Endothelial cell (in vitro differentiated cells): ENCODE data around the gene LEKR1. TPM values are rescaled to one million over a fixed set of nuclear protein-coding genes. Genes with fewer than 3 reads are reported as not detected.
A peak's percentile ranks its signal among the peaks of the same experiment; 100 is the strongest.

Experiments used
- DNase-seq: peaks from one replicate; pipeline ENCODE4 v3.0.0; 2021; ENCODE audit warnings: low spot score
- H3K27ac Mint-ChIP-seq: one replicate; pipeline ENCODE4 v1.8.0; 2021; ENCODE audit warnings: mixed read lengths, inconsistent platforms; ENCODE audit not compliant: unreplicated experiment
- H3K27me3 Mint-ChIP-seq: one replicate; pipeline ENCODE4 v1.8.0; 2021; ENCODE audit warnings: mild to moderate bottlenecking, moderate library complexity, mixed read lengths, inconsistent platforms; ENCODE audit not compliant: unreplicated experiment
- H3K36me3 Mint-ChIP-seq: one replicate; pipeline ENCODE4 v1.8.0; 2021; ENCODE audit warnings: mild to moderate bottlenecking, low read depth, mixed read lengths, inconsistent platforms; ENCODE audit not compliant: unreplicated experiment
- H3K4me1 Mint-ChIP-seq: one replicate; pipeline ENCODE4 v1.8.0; 2021; ENCODE audit warnings: mild to moderate bottlenecking, mixed read lengths, inconsistent platforms; ENCODE audit not compliant: unreplicated experiment
- H3K4me3 Mint-ChIP-seq: one replicate; pipeline ENCODE4 v1.8.0; 2021; ENCODE audit warnings: mild to moderate bottlenecking, mixed read lengths, inconsistent platforms; ENCODE audit not compliant: unreplicated experiment
- H3K9me3 Mint-ChIP-seq: one replicate; pipeline ENCODE4 v1.8.0; 2021; ENCODE audit warnings: mixed read lengths, inconsistent platforms; ENCODE audit not compliant: unreplicated experiment
- CTCF ChIP-seq: fragments of 200-600 bp; sonication (generic); IDR thresholded peaks from one replicate; pipeline ENCODE4 v1.5.0; 2021; ENCODE audit warnings: antibody characterized with exemption; ENCODE audit not compliant: unreplicated experiment
- total RNA-seq: library from RNA; stranded (reverse); fragmentation: NEBNext Ultra II Directional; extraction: Animal tissue kit (Norgen Biotek cat#: 25700); gene quantifications from one replicate; pipeline ENCODE4 v1.2.1, GENCODE V29; 2021; ENCODE audit not compliant: unreplicated experiment

LEKR1 gene
- total RNA-seq, 1 donor from 2014 or later = 0.18 TPM

DNA sequence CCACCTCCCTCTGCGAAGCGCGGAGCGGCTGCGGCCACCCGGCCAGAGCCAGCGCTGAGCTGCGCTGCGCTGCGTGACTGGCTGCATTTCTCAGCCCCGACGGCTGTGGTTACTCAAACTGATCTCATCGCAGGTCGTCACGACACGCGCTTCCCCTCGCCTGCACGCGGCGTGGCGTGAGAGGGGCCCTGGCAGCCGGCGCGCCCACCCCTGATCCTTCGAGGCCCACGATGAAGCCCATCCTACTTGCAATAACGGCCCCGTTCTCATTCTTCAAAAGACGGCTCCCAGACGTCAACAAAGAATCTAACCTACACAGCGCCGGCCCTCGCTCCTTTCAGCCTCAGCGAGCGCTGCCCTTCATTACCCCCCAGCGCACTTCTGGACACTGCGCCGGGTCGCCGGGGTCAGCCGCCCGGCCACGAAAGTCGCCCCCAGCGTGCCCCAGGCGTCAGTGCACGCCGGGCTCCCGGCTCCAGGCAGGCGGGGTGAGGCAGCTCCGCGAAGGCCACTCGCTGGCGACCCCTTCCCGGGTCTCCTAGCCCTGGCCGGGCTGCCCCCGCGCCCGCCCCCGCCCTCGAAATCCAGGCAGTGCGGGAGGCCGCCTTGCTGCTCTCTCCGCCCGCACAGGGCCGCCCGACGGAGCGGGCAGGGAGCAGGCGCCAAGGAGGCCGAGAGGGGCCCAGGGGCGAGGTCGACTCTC is 9.9 kb upstream of the LEKR1 start:
- H3K9me3 Mint-ChIP-seq = no peaks in the 10 kb centered on the region
- peak; percentile 35 for DNase-seq
- peaks cover 14% of the 10 kb centered on the region for H3K4me1 Mint-ChIP-seq
- TF ChIP-seq CTCF = no peak
- peak overlapping the region; percentile 70 for H3K27ac Mint-ChIP-seq
- H3K36me3 Mint-ChIP-seq = no peaks in the 10 kb centered on the region
- peak overlapping the region; percentile 71 for H3K4me3 Mint-ChIP-seq
- H3K27me3 Mint-ChIP-seq = peaks cover 16% of the 10 kb centered on the region

DNA sequence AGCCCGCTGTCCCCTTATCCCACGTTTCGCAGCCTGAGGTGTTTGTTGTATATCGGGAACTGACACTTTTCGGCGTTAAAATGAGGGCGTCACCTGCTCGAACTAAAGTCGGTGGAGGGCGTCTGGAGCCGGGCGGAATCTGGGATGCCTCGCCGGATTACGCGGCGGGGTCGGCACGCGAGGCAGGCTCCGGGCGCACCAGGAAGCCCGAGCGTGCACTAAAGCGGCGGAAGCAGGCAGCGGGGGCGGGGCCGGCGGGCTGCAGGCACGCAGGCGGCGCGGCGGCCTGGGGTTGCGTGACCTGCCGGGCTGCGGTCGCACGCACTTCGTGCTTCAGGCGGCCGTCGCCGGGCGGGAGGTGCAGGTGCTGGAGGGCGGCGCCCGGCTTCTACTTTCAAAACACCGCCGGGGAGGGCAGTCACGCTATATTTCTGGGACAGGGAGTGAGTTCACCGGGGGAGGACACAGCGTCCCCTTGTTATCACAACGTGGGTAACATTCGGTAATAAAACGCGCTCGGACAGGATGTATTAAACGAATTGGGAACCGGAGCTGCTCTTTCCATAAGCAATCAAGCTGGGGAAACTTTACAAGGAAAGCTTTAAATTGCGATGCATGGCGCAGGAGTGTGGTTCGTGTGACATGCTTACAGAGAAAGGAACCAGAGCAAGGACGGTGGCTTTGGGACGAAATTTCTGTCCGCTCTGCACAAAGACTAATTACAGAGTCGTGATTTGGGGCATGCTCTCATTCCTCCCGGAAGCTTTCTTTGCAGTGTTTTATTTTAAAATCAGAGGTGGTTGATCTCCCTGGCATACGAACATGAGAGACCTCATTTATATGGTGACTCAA is 9.1 kb upstream of the LEKR1 start:
- peaks cover 16% of the 10 kb centered on the region for H3K27me3 Mint-ChIP-seq
- H3K4me1 Mint-ChIP-seq = peaks cover 9% of the 10 kb centered on the region
- H3K27ac Mint-ChIP-seq = no peak overlapping the region
- no peak for TF ChIP-seq CTCF
- H3K36me3 Mint-ChIP-seq = no peaks in the 10 kb centered on the region
- DNase-seq = peak; percentile 85
- no peaks in the 10 kb centered on the region for H3K9me3 Mint-ChIP-seq
- H3K4me3 Mint-ChIP-seq = peak overlapping the region; percentile 87

- H3K27ac Mint-ChIP-seq = no peak overlapping the region
- H3K4me3 Mint-ChIP-seq = peak overlapping the region; percentile 87
- H3K4me1 Mint-ChIP-seq = peaks cover 9% of the 10 kb centered on the region
- H3K36me3 Mint-ChIP-seq = no peaks in the 10 kb centered on the region
- TF ChIP-seq CTCF = no peak
- DNase-seq = no peak
- H3K27me3 Mint-ChIP-seq = peaks cover 16% of the 10 kb centered on the region
- no peaks in the 10 kb centered on the region for H3K9me3 Mint-ChIP-seq
These were observed 8.4 kb upstream of the LEKR1 start for GRCh38 chr3:156817646-156818272.

- no peak for DNase-seq
- H3K4me3 Mint-ChIP-seq = no peak overlapping the region
- H3K27ac Mint-ChIP-seq = no peak overlapping the region
- H3K36me3 Mint-ChIP-seq = no peaks in the 10 kb centered on the region
- H3K9me3 Mint-ChIP-seq = no peaks in the 10 kb centered on the region
- H3K27me3 Mint-ChIP-seq = peaks cover 16% of the 10 kb centered on the region
- TF ChIP-seq CTCF = no peak
- H3K4me1 Mint-ChIP-seq = peaks cover 9% of the 10 kb centered on the region
These were observed 7.9 kb upstream of the LEKR1 start for GRCh38 chr3:156818273-156818651.

DNA sequence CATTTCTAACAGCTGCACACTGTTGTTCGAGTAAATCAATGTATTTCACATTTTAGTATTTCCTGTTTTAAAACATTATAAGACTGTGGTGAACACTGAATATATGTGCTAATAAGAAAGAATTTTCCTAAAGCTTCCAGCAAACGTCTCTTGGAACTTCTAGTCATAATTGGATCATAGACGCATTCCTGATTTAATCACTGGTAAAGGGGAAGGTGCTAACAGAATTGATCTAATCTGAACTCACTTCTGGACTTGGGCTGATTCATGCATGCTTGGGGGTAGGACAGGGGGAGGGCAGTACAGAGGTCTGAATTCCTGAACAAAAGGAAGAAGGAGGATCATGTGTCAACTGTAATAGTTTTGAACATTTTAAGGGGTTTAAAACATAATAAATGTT is 7.3 kb upstream of the LEKR1 start:
- H3K4me1 Mint-ChIP-seq = peaks cover 9% of the 10 kb centered on the region
- H3K27me3 Mint-ChIP-seq = peaks cover 16% of the 10 kb centered on the region
- no peak overlapping the region for H3K27ac Mint-ChIP-seq
- H3K36me3 Mint-ChIP-seq = no peaks in the 10 kb centered on the region
- no peak overlapping the region for H3K4me3 Mint-ChIP-seq
- no peaks in the 10 kb centered on the region for H3K9me3 Mint-ChIP-seq
- no peak for TF ChIP-seq CTCF
- no peak for DNase-seq
